SJCRH30 (cell line): ENCODE data around the gene MAX. TPM values are rescaled to one million over a fixed set of nuclear protein-coding genes. Genes with fewer than 3 reads are reported as not detected.

ENCODE experiments used
- total RNA-seq: library from RNA; depleted of rRNA; stranded (reverse); fragments of >200 nt; shearing (Covaris generic); gene quantifications from 2 replicates; pipeline ENCODE4 v1.2.3, GENCODE V29; 2014; rRNA removed

MAX gene
- total RNA-seq, 1 experiment from 2014 or later = 41.8 TPM

Other genes starting within 250 kb of the MAX start
- 1.4 TPM in 2 replicates for gene SPTB, start 222.6 kb downstream of the MAX start, total RNA-seq
- 33.1 and 33.3 TPM in 2 replicates for gene CHURC1, start 188.1 kb downstream of the MAX start, total RNA-seq
- gene GPX2, start 159.8 kb downstream of the MAX start, total RNA-seq = not detected in 2 replicates
- 17.6 and 21.6 TPM in 2 replicates for gene RAB15, start 130.2 kb downstream of the MAX start, total RNA-seq
- gene FNTB, start 115.6 kb downstream of the MAX start, total RNA-seq = 14.2 and 14.4 TPM in 2 replicates